Left lung (tissue), 10 donors: ENCODE data around the gene KLF16. TPM values are rescaled to one million over a fixed set of nuclear protein-coding genes. Genes with fewer than 3 reads are reported as not detected.

Source experiments
- ATAC-seq: fragments of 200-7000 bp; cut with Tn5 transposase; one replicate; pipeline ENCODE4 v1.9.1; 2020; ENCODE audit warnings: moderate library complexity
- DNase-seq, 4 donors: peaks; one replicate each; pipeline ENCODE4 v3.0.0-alpha.2; 2013 to 2020
- H3K27ac ChIP-seq, 2 donors: fragments of 200-600 bp; sonication (generic) in 1 of 2; one replicate each; pipeline versions ENCODE4 v1.5.0 to v1.8.0; 2020 to 2021
- H3K27me3 ChIP-seq, 2 donors: fragments of 200-600 bp; sonication (generic) in 1 of 2; one replicate each; pipeline versions ENCODE4 v1.5.0 to v1.8.0; 2020 to 2021
- H3K36me3 ChIP-seq, 2 donors: fragments of 200-600 bp; sonication (generic) in 1 of 2; one replicate each; pipeline versions ENCODE4 v1.5.0 to v1.8.0; 2020 to 2021
- H3K4me1 ChIP-seq, 2 donors: fragments of 200-600 bp; one replicate each; pipeline ENCODE4 v1.8.0; 2021
- H3K4me3 ChIP-seq, 2 donors: fragments of 200-600 bp; sonication (generic) in 1 of 2; one replicate each; pipeline versions ENCODE4 v1.5.0 to v1.8.0; 2020 to 2021; ENCODE audit warnings: mild to moderate bottlenecking in 1 of 2
- H3K9me3 ChIP-seq, 2 donors: fragments of 200-600 bp; sonication (generic) in 1 of 2; one replicate each; pipeline versions ENCODE4 v1.5.0 to v1.8.0; 2020 to 2021
- CTCF ChIP-seq, 2 donors: fragments of 200-600 bp; sonication (generic) in 1 of 2; IDR thresholded peaks; one replicate each; pipeline versions ENCODE4 v1.5.0 to v1.8.0; 2021; ENCODE audit warnings: antibody characterized with exemption in 2 of 2
- intact Hi-C, 2 donors: fragments of 100-400 bp; cut with DNase I; formaldehyde crosslinking; loops; one replicate each; pipeline versions ENCODE4 v1.11.2 to v1.14.2; 2022
- polyA plus RNA-seq, 6 donors: library from polyadenylated mRNA; unstranded; fragments of 120-200 nt; gene quantifications; one replicate each; pipeline ENCODE4 v1.2.1, GENCODE V29; 2013; ENCODE audit not compliant: insufficient read length in 6 of 6
- total RNA-seq, 2 donors: library from RNA; stranded (reverse); fragmentation: NEBNext Ultra II Directional; extraction: Animal tissue kit (Norgen Biotek cat#: 25700); gene quantifications; one replicate each; pipeline ENCODE4 v1.2.1, GENCODE V29; 2021
- donor health status: DM: no; HTN: yes; CAD: no.
- donor health status: DM: no; HTN: no; CAD: no.

KLF16 gene
- total and polyA plus RNA-seq, 8 donors, result 4.3 to 28.8 (median 7.6) TPM

DNA sequence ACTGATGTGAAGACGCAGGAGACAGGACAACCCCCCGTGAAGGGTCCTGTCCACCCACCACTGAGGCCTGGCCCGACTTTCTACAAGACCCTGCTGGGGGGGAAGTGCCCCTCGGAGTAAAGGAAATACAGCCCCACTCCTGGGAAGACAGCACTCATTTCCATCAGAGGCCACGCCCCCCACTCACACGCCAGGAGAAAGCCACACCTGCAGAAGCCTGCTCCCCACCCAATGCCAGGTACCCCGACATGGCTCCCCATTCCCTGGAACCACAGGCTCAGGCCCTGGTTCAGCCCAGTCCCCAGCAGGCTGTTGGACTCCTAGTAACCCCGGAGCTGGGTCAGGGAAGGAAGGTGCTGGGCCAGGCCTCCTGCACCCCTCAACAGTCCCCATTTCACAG lies 40.4 kb downstream of the KLF16 start:
- intact Hi-C loops, result no loop called here
- Histone ChIP-seq H3K36me3 (peaks cover 0 to 99% of the 10 kb centered on the region in 2 donors), H3K27me3 (no peaks in the 10 kb centered on the region), H3K9me3 (no peaks in the 10 kb centered on the region), H3K4me1 (peaks cover 0 to 4% of the 10 kb centered on the region in 2 donors), H3K27ac (no peak overlapping the region), H3K4me3 (no peak overlapping the region)
- no peak for ATAC-seq
- TF ChIP-seq CTCF (IDR thresholded peaks at IDR 0.05), result no peak
- DNase-seq, result no peak

GRCh38 chr19:1822210-1822609 lies 41.2 kb downstream of the KLF16 start:
- intact Hi-C loops, result no loop called here
- Histone ChIP-seq H3K27ac (no peak overlapping the region), H3K4me1 (peaks cover 0 to 4% of the 10 kb centered on the region in 2 donors), H3K36me3 (peaks cover 0 to 99% of the 10 kb centered on the region in 2 donors), H3K9me3 (no peaks in the 10 kb centered on the region), H3K4me3 (no peak overlapping the region), H3K27me3 (no peaks in the 10 kb centered on the region)
- ATAC-seq (no peak), DNase-seq (no peak)
- TF ChIP-seq CTCF (IDR thresholded peaks at IDR 0.05), result no peak

DNA sequence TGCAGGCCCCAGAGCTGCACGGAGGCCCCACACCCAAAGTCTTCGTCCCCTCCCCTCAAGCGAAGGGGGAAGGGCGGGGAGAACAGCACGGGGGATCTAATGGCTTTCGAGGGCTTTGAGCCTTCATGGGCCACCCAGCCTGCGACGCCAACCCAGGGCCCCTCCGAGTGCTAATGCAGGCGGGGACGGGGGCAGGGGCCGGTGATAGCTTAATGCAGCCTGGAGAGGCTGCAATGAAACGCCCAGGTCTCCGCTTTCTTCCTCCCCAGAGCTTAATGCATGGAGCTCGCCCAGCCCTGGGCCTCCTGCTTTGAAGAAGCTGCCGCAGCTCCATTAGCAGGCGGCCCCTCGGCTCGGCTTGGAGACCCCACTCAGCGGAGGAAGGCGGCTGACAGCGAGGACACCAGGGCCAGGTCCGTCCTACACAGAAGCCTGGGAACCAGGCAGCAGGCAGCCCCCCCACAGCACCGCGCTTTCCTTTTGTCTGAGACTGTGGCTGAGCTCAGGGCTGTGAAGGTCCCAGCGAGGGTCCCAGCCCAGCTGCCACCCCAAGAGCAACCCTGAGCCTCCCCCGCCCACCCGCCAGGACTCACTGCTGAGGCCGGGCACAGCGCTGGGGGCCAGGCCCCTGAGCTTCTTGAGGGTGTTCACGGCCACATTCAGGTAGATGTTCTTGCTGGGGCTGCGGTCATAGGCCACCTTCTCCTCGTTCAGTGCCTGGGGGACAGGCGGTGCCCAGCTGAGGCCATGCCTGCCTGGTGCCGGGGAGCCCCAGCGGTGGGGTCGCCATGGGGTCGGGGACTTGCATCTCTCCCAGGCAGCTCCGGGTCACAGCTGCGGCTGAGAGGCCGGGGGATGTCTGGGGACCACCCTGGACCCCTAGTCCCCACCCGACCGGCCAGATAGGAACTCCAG lies 43.8 kb downstream of the KLF16 start:
- ATAC-seq, result no peak
- peak in 1 of 4 donors; percentile 72 for DNase-seq
- Histone ChIP-seq H3K4me3 (no peak overlapping the region), H3K36me3 (peaks cover 0 to 100% of the 10 kb centered on the region in 2 donors), H3K27me3 (no peaks in the 10 kb centered on the region), H3K9me3 (no peaks in the 10 kb centered on the region), H3K4me1 (no peaks in the 10 kb centered on the region), H3K27ac (no peak overlapping the region)
- no peak for TF ChIP-seq CTCF (IDR thresholded peaks at IDR 0.05)
- intact Hi-C loops, result no loop called here

DNA sequence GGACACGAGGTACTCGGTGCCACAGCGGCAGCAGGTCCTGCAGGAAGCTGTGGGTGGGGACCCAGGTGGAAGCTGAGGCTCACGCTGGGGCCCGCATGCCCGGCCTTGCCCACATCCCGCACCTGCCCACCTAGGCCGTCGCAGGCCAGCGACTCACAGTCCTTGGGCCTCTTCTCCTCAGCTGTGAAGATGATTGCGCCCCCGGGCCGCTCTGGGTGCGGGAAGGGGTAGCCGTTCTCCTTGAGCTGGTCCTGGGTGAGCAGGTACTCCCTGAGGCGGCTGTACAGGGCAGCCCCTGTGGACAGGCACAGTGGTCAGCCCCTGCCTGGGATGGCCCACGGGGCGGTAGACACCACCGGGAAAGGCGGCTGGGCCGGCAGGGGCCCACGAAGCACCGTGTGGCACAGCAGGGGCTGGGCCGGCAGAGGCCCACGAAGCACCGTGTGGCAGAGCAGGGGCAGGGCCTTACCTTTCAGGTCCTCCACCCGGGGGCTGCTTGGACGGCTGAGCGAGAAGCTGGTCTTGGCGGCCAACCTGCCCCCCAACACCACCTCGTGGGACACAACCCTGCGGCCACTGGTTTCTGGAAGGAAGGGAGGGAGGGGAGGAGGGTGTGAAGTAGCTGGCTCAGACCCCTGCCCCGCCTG lies 44.7 kb downstream of the KLF16 start:
- H3K4me1 ChIP-seq, result peaks cover 0 to 1% of the 10 kb centered on the region in 2 donors
- H3K4me3 ChIP-seq, result no peak overlapping the region
- no peak for TF ChIP-seq CTCF (IDR thresholded peaks at IDR 0.05)
- H3K27ac ChIP-seq, result no peak overlapping the region
- no peak for ATAC-seq
- peak in 1 of 4 donors; percentile 71 for DNase-seq
- intact Hi-C loops, result no loop called here
- peaks cover 0 to 92% of the 10 kb centered on the region in 2 donors for H3K36me3 ChIP-seq
- H3K27me3 ChIP-seq, result no peaks in the 10 kb centered on the region
- H3K9me3 ChIP-seq, result no peaks in the 10 kb centered on the region

GRCh38 chr19:1817553-1818179 lies 45.7 kb downstream of the KLF16 start:
- intact Hi-C loops, result no loop called here
- DNase-seq, result peak in 1 of 4 donors; percentile 79
- H3K27me3 ChIP-seq, result no peaks in the 10 kb centered on the region
- ATAC-seq, result no peak
- H3K4me1 ChIP-seq, result peaks cover 7 to 11% of the 10 kb centered on the region in 2 donors
- no peak overlapping the region for H3K4me3 ChIP-seq
- no peak overlapping the region for H3K27ac ChIP-seq
- no peaks in the 10 kb centered on the region for H3K9me3 ChIP-seq
- H3K36me3 ChIP-seq, result peaks cover 0 to 82% of the 10 kb centered on the region in 2 donors
- no peak for TF ChIP-seq CTCF (IDR thresholded peaks at IDR 0.05)
